HG02970 (cell line): Measurements from ENCODE around the gene TSEN54.
"Not testable (repeated sequence)": the region's sequence is repeated elsewhere in the genome, so short reads cannot be mapped to it uniquely, and the experiment has no call there.

ENCODE experiments used
- ATAC-seq: cut with Tn5 transposase; IDR thresholded peaks from one replicate; pipeline ENCODE4 v1.9.1; 2021; ENCODE audit warnings: mild to moderate bottlenecking, moderate library complexity, moderate number of reproducible peaks; ENCODE audit not compliant: unreplicated experiment, low FRiP score

The TSEN54 gene

DNA sequence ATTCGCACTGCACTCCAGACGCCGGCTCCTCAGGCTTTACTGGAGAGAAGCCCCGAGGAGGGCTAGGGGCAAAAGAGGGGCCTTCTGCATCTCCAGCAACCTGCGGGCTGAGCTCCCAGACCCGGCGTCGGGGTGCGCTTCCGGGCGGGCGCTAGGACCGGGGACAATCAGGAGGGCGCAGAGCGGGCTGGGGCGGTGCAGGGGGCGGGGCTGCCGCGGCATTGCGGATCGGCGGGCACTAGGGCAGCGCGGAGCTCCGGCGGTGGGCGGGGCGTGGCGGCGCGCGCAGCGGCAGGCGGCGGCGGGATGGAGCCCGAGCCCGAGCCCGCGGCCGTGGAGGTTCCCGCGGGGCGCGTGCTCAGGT lies at the start of gene TSEN54:
TSS of gene TSEN54 (plus strand) at position 274 of the 364 bp plus-strand sequence. CDS start at position 307, 33 bp downstream.
- peak; percentile 75 for ATAC-seq

DNA sequence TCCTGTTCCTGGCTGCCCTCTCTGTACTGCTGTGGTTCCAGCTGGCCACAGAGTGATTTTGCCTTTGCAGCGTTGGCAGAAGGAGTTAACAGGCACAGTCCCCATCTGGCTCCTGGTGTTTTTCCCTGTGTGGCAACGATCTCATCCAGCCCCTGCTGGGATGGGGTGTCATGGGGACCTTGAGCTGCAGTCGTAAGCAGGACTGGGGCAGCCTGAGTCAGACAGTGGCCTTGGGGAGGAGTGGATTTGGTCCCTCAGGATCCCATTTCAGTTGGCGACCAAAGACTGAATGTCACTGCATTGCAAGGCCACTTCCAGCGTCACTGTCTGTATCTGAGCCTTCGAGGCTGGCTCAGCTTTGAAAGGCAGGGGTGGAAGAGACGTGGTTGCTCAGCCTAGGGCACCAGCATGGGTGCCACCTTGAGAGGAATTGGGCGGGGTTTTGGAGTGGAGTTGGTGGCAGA lies 48.0 kb upstream of the TSEN54 start:
- no peak for ATAC-seq

GRCh38 chr17:75468779-75469373 lies 47.5 kb upstream of the TSEN54 start:
- ATAC-seq, result no peak

GRCh38 chr17:75471207-75471606 lies 45.1 kb upstream of the TSEN54 start:
- no peak for ATAC-seq

DNA sequence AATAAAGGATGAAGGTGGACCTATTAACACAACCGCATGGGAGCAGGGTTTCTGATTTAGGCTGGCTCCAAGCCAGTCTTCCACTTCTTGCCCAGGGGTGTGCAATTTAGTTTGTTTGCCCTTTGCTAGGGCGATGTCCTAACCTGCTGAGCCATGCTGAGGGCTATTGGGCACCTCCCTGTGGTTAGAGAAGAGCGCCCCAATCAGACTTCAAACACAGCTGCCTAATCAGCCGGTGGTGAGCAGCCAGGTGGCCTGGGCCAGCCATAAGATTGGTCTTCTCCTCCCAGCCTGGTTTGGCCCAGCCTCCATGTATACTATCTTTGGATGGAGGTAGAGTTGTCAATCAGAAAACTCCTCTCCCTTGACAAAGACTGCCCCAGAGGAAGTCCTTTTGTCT lies 44.2 kb upstream of the TSEN54 start:
- ATAC-seq, result no peak

DNA sequence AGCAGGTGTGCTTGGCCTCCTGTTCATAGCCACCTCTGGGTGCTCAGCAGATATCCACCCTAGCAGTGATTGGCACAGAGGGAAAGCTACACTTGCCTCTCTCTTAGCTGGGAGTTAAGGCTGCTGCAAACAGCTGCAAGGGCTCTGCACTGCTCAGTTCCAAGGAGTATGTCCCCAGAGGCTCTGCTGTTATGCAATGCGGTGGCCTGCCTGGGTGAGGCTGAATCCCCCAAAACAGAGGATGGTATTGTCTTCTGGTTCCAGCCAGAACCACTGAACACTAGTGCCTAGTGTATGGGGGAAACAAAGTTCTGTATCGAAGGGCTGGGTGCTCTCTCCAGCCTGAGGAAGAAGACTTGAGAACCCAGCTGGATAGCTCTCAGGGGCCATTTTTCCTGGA lies 43.1 kb upstream of the TSEN54 start:
- ATAC-seq, result no peak

DNA sequence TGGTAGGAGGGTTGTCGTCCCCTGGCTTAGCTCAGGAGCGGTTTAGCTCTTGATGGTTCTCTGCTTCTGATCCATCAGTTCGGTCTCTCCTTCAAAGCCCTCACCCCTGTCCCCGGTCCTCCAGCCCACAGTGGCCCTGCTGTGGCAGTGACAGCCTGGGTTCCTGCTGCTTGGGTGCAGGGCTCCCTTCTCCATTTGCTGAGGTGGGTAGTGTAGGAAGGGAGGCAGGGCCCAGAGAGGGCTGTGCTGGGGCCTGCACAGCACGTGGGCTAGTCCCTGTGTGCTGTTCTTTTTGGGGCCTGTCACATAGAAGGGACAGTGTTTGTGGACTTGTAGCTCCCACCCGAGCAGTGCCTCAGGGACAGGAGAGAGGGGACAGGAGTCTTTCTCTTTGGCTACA lies 41.6 kb upstream of the TSEN54 start:
- ATAC-seq, result no peak

DNA sequence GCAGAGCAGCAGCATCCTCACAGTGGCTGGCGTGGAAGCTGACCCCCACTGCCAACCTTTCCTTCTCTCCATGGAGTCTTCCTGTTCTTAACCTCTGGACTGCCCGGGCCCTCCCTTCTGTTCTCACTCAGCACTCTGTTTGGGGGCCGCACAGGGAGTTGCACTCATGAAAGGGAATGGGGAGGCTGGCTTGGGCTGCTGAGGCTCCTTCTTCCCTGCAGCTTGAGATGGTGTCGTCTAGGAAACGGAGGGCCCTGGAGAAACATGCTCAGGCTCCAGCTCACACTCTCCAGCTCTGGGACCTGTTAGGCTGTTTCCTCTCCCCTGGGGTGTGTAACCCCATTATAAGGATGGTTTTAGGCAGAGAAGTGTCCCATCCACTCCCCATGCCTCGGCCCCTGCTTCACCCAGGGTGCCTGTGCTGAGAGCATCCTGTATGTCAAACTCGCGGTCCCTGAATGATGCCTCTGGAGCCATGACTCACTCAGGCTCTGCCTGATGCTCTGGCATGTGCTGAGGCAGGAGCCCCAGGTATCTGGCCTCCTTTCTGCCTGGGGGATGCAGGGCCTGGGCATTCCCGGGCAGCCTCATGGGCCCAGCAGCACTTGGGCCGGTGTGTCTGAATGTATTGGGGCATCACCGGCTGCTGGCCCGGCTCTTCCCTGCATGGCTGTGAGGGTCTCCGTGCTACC lies 41.0 kb upstream of the TSEN54 start:
- no peak for ATAC-seq

GRCh38 chr17:75475851-75476250 lies 40.5 kb upstream of the TSEN54 start:
- no peak for ATAC-seq

DNA sequence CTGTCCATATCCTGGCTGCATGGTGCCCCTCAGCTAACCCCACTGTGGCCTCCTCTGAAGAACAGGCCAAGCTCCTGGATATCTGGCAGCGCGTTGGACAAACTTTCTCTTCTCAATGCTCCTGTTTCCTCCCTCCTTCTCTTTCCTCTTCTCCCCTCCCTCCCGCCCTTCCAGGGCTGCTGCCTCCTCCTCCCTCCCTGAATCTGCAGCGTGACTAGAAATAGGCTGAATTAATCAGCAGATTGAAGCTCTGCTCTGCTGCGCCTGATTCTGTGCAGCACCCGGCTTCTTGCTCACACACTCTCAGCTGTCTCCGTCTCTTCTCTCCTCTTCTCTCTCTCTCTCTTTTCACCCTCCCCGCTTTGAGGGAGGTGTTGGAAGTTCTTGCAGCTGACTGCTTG lies 40.1 kb upstream of the TSEN54 start:
- no peak for ATAC-seq

DNA sequence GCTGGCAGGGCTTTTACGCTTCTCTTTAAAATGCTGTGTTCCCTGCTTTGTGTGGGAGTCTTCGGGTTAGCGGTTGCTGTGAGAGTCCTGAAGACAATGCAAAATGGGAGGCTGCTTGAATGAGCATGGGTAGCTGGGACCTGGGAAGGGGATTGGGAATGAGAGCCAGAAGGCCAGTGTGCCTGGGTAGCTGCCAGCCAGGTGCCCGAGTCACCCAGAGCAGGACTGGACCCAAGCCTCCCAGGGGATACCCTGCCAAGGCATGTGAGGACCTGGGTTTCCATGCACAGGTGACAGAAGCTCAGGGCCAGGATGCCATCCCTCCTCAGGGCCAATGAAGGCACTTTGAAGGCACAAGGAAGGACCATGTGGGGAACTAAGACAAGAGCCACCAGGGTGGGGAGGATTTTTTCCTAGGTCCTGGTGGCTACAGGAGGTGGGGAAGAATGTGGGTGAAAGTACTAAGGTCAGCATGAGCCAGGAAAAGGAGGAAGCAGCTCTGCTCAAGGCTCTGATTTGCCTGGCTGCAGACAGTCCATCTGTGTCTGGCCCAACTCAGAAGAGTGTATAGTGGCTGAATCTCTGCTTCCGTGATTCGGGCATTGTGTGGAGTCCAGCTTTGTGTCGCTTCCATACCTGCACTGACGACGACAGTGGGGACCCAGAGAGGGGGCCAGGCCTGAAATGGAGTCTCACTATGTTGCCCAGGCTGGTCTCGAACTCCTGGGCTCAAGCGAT lies 39.4 kb upstream of the TSEN54 start:
- ATAC-seq, result no peak

DNA sequence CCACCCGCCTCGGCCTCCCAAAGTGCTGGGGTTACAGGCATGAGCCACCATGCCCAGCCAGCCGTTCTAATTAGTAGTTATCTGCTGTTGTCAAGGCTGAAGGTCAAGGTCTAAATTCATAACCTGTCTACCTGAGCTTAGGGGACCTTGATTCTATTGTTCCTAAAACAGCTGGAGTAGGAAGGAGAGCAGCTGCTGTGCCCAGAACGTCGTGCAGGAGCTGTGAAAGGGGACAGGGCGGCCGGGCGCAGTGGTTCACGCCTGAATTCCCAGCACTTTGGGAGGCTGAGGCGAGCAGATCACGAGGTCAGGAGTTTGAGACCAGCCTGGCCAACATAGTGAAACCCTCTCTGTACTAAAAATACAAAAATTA lies 38.9 kb upstream of the TSEN54 start:
- not testable (repeated sequence) for ATAC-seq

- ATAC-seq, result no peak
These were observed 37.8 kb upstream of the TSEN54 start for GRCh38 chr17:75478508-75478907.

DNA sequence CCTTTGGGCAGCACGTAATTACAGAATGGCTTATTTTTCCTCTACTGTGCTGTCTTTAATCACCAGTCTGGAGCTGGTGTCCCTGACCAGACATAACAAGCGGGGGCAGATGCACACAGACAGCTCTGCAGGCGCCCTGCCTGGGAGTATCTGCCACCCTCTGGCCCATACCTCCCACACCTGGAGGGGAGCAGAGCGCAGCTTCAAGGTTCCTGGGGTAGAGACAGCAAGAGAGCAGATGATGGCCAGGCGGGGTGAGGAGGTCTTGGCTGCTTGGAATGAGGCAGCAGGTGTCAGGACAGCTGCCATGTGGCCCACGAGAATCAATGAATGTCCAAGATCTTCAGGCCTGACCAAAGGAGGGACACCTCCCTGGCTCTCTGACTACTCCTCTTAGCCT lies 36.0 kb upstream of the TSEN54 start:
- ATAC-seq, result no peak

GRCh38 chr17:75481194-75482068 lies 34.9 kb upstream of the TSEN54 start:
- ATAC-seq, result no peak

GRCh38 chr17:75482098-75482942 lies 34.0 kb upstream of the TSEN54 start:
- no peak for ATAC-seq

- ATAC-seq, result no peak
These were observed 30.6 kb upstream of the TSEN54 start for GRCh38 chr17:75485688-75486087.

GRCh38 chr17:75486151-75486550 lies 30.2 kb upstream of the TSEN54 start:
- no peak for ATAC-seq

DNA sequence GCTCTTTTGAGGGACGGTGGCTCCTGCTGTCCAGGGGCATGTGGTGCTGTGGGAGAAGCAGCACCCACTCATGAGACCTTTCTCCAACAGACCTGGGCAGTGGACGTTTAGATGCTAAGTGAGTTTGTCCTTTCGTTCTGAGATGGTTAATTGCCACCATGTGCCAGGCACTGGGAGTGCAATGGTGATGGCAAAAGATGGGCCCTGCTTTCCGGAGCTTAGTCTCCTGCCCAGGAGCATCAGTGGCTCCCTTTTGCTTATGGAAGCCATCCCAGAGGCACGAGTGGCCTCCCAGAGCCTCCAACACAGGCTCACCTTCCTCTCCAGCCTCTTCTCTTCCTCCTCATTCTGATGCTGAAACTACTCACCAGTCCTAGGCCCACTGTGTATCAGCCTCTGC lies 29.4 kb upstream of the TSEN54 start:
- no peak for ATAC-seq
